OCI-LY1 (cell line): ENCODE results near the gene ENPP7.

Experiments
- H2AFZ ChIP-seq: fragments of 200-600 bp; sonication (generic), shearing (Covaris generic); 2 replicates; pipeline ENCODE4 v1.6.0; 2014; ENCODE audit warnings: antibody characterized with exemption, mild to moderate bottlenecking, low read length
- H3F3A ChIP-seq: fragments of 200-600 bp; sonication (generic), shearing (Covaris generic); 2 replicates; pipeline ENCODE4 v1.6.0; 2014; ENCODE audit warnings: mild to moderate bottlenecking, antibody characterized with exemption, low read length, moderate library complexity; ENCODE audit not compliant: insufficient read depth
- H3K27ac ChIP-seq: fragments of 200-600 bp; sonication (generic); 2 replicates; pipeline ENCODE4 v1.5.1; 2014; ENCODE audit warnings: low read length, mixed run types, mild to moderate bottlenecking, low read depth; ENCODE audit not compliant: poor library complexity, severe bottlenecking
- H3K27me3 ChIP-seq: fragments of 200-600 bp; sonication (generic); 2 replicates; pipeline ENCODE4 v1.6.0; 2014; ENCODE audit warnings: antibody characterized with exemption, mild to moderate bottlenecking, low read length, moderate library complexity; ENCODE audit not compliant: insufficient read depth
- H3K36me3 ChIP-seq: fragments of 200-600 bp; sonication (generic); 2 replicates; pipeline ENCODE4 v1.6.1; 2014; ENCODE audit warnings: mild to moderate bottlenecking, antibody characterized with exemption, low read length, moderate library complexity, mixed read lengths; ENCODE audit not compliant: insufficient read depth
- H3K4me1 ChIP-seq: fragments of 200-600 bp; sonication (generic); 2 replicates; pipeline ENCODE4 v1.5.1; 2014; ENCODE audit warnings: mild to moderate bottlenecking, low read length, moderate library complexity; ENCODE audit not compliant: insufficient read depth, severe bottlenecking
- H3K4me2 ChIP-seq: fragments of 200-600 bp; sonication (generic), shearing (Covaris generic); 2 replicates; pipeline ENCODE4 v1.6.1; 2014; ENCODE audit warnings: low read length
- H3K4me3 ChIP-seq: fragments of 200-600 bp; sonication (generic); 2 replicates; pipeline ENCODE4 v1.5.1; 2014; ENCODE audit warnings: low read length, low read depth, mild to moderate bottlenecking, mixed read lengths; ENCODE audit not compliant: poor library complexity, severe bottlenecking
- H3K79me2 ChIP-seq: fragments of 200-600 bp; shearing (Covaris generic); 2 replicates; pipeline ENCODE4 v1.6.1; 2016; ENCODE audit warnings: mixed run types, low read length, mixed read lengths; ENCODE audit not compliant: insufficient read depth
- H3K9ac ChIP-seq: fragments of 200-600 bp; sonication (generic), shearing (Covaris generic); 2 replicates; pipeline ENCODE4 v1.6.1; 2014; ENCODE audit warnings: mild to moderate bottlenecking, low read length, mixed read lengths
- H3K9me2 ChIP-seq: fragments of 200-600 bp; sonication (generic), shearing (Covaris generic); 2 replicates; pipeline ENCODE4 v1.6.1; 2014; ENCODE audit warnings: low read depth, mild to moderate bottlenecking, low read length, mixed read lengths
- H3K9me3 ChIP-seq: fragments of 200-600 bp; shearing (Covaris generic); 2 replicates; pipeline ENCODE4 v1.6.1; 2014; ENCODE audit warnings: low read length, mixed read lengths
- H4K20me1 ChIP-seq: fragments of 200-600 bp; sonication (generic), shearing (Covaris generic); 2 replicates; pipeline ENCODE4 v1.6.0; 2016; ENCODE audit warnings: mild to moderate bottlenecking, low read length; ENCODE audit not compliant: insufficient read depth
- CTCF ChIP-seq: fragments of 200-600 bp; sonication (generic), shearing (Covaris generic); IDR thresholded peaks from 2 replicates; pipeline ENCODE4 v1.5.1; 2017; ENCODE audit warnings: mild to moderate bottlenecking, antibody characterized with exemption, low read length, moderate library complexity, mixed read lengths
- EZH2 ChIP-seq: fragments of 200-600 bp; sonication (generic), shearing (Covaris generic); IDR thresholded peaks from 2 replicates; pipeline ENCODE4 v1.8.0; 2017; ENCODE audit warnings: borderline replicate concordance, mixed run types, mild to moderate bottlenecking, antibody characterized with exemption, low read length, moderate library complexity, mixed read lengths

ENPP7 gene

DNA sequence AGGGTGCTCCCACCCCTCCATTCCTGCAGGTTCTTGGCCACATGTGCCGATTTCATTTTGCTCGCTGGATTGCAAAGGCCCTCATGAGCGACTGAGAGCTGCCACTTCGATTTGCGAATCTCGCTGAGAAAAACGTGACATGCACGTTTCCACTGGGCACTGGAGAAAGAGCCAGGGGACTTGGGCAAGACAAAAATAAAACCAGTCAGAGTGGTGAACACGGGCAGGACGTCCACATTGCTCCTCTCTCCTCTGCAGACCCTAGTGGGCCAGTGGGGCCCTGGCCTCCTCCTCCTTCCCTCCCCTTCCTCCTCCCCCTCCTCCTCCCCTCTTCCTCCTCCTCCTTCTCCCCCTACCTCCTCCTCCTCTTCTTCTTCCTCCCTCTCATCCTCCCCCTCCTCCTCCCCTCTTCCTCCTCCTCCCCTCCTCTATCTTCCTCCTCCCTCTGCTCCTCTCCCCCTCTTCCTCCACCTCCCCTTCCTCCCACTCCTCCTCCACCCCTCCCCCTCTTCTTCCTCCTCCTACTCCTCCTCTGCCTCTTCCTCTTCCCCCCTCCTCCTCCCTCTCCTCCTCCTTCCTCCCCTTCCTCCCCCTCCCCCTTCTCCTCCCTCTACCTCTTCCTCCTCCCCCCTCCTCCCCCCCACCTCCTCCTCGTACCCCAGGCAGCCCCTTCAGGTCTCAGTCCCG, 28.1 kb upstream of the ENPP7 start:
- no peaks in the 10 kb centered on the region for H3K9me3 ChIP-seq
- H3K9ac ChIP-seq, result no peak overlapping the region
- TF ChIP-seq CTCF, result no peak
- TF ChIP-seq EZH2, result no peak
- H3K4me1 ChIP-seq, result no peaks in the 10 kb centered on the region
- no peaks in the 10 kb centered on the region for H3K79me2 ChIP-seq
- H3F3A ChIP-seq, result no peaks in the 10 kb centered on the region
- H3K9me2 ChIP-seq, result no peaks in the 10 kb centered on the region
- no peaks in the 10 kb centered on the region for H4K20me1 ChIP-seq
- no peak overlapping the region for H3K4me3 ChIP-seq
- H3K27ac ChIP-seq, result no peak overlapping the region
- H3K36me3 ChIP-seq, result no peaks in the 10 kb centered on the region
- H3K27me3 ChIP-seq, result peaks cover 8% of the 10 kb centered on the region; the same call in 1 of the 2 replicates
- no peak overlapping the region for H3K4me2 ChIP-seq
- H2AFZ ChIP-seq, result no peak overlapping the region

GRCh38 chr17:79704691-79705090, 26.1 kb upstream of the ENPP7 start:
- no peaks in the 10 kb centered on the region for H3K79me2 ChIP-seq
- no peaks in the 10 kb centered on the region for H3K36me3 ChIP-seq
- H3K4me2 ChIP-seq, result no peak overlapping the region
- no peaks in the 10 kb centered on the region for H4K20me1 ChIP-seq
- no peak overlapping the region for H3K4me3 ChIP-seq
- no peak for TF ChIP-seq EZH2
- TF ChIP-seq CTCF, result no peak
- H3K9ac ChIP-seq, result no peak overlapping the region
- no peaks in the 10 kb centered on the region for H3F3A ChIP-seq
- H2AFZ ChIP-seq, result no peak overlapping the region
- no peaks in the 10 kb centered on the region for H3K9me3 ChIP-seq
- H3K27me3 ChIP-seq, result peaks cover 8% of the 10 kb centered on the region; the same call in 1 of the 2 replicates
- H3K27ac ChIP-seq, result no peak overlapping the region
- H3K9me2 ChIP-seq, result no peaks in the 10 kb centered on the region
- no peaks in the 10 kb centered on the region for H3K4me1 ChIP-seq

- Histone ChIP-seq H3K9me2 (no peaks in the 10 kb centered on the region), H3K9me3 (no peaks in the 10 kb centered on the region), H3K27ac (no peak overlapping the region), H3K4me3 (no peak overlapping the region), H2AFZ (no peak overlapping the region), H3K4me1 (no peaks in the 10 kb centered on the region), H3K79me2 (no peaks in the 10 kb centered on the region), H3K27me3 (peaks cover 8% of the 10 kb centered on the region; the same call in 1 of the 2 replicates), H4K20me1 (no peaks in the 10 kb centered on the region), H3K4me2 (no peak overlapping the region), H3F3A (no peaks in the 10 kb centered on the region), H3K9ac (no peak overlapping the region), H3K36me3 (no peaks in the 10 kb centered on the region)
- TF ChIP-seq CTCF (no peak), EZH2 (no peak)
These were observed 25.1 kb upstream of the ENPP7 start for GRCh38 chr17:79705674-79706073.
